ENCODE data around the gene MGAT5.
A peak's percentile ranks its signal among the peaks of the same experiment; 100 is the strongest.

MGAT5 gene

DNA sequence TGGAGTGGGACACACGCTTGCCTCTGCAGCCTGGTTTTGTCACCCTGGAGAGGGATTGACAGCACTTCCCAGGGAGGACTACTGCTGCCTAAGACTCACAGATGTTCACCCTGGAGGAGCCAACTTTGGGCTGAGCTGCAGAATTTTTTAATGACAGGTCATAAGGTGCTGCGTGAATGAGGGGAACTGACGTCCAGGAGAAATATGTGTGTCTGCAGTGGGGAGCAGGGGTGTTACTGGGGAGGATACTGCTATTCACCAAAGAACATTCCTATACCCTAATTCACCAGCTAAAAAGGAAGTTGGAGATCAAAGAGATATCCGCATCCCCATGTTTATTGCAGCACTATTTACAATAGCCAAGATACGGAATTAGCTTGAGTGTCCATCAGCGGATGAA, 144.4 kb downstream of the MGAT5 start:
- no peak for DNase-seq (ENCODE audit: low spot score)

DNA sequence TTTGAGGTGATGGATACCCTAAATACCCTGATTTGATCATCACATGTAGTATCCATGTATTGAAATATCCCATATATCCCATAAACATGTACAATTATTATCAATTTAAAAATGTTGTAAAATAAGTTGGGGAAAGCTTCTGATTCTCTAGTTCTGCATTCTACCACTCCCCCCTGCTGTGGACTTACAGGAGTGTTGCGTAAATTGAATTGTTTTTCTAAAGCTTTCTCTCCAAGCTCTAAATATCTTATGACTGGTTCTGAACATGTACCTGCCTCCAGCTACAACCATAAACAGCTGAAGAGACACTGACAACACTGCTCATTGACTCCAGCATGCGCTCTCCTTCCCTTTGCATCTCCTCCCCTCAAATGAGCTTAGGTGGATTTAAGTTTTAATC, 145.2 kb downstream of the MGAT5 start:
- no peak for DNase-seq (ENCODE audit: low spot score)

DNA sequence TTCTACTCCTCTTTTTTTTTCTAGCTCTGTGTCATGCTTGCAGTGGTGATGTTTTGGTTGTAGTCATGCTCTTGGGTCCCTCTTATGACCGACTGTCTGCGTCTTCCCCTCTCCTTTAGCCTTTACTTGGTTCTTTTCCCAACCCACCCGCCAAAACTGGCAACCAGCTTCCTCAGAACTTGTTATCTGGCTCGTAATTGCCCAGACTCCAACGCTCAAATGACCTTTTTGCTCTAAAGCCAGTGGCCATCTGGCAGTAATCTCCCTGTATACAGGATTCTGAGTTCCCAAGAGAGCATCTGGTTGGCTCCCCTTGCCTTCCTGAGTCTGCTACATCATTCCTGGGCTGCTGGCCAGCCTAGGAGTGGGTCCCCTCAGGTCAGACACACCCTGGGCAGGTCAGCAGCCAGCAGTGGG, 147.2 kb downstream of the MGAT5 start:
- DNase-seq (ENCODE audit: low spot score), result no peak

- DNase-seq (ENCODE audit: low spot score), result no peak
These were observed 147.9 kb downstream of the MGAT5 start for GRCh38 chr2:134401789-134402188.

- no peak for DNase-seq (ENCODE audit: low spot score)
These were observed 148.5 kb downstream of the MGAT5 start for GRCh38 chr2:134402410-134402809.

GRCh38 chr2:134405611-134406081, 151.8 kb downstream of the MGAT5 start:
- no peak for DNase-seq (ENCODE audit: low spot score)

DNA sequence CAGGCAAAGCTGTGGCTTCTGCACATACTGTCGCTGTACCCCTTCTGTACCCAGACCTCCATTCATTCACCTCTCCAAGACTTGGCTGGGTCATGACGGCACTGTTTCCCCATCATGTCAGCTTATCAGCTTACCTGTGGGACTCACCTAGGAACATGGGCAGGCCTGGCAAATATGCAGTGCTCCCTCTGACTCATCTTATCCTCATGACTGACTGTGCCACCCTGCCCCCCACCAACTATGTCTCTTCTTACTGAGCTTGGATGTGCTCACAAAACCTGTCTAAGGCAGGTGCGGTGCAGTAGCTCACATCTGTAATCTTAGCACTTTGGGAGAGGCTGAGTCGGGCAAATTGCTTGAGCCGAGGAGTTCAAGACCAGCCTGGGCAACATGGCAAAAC, 152.4 kb downstream of the MGAT5 start:
- no peak for DNase-seq (ENCODE audit: low spot score)

- no peak for DNase-seq (ENCODE audit: low spot score)
These were observed 152.9 kb downstream of the MGAT5 start for GRCh38 chr2:134406736-134407135.

DNA sequence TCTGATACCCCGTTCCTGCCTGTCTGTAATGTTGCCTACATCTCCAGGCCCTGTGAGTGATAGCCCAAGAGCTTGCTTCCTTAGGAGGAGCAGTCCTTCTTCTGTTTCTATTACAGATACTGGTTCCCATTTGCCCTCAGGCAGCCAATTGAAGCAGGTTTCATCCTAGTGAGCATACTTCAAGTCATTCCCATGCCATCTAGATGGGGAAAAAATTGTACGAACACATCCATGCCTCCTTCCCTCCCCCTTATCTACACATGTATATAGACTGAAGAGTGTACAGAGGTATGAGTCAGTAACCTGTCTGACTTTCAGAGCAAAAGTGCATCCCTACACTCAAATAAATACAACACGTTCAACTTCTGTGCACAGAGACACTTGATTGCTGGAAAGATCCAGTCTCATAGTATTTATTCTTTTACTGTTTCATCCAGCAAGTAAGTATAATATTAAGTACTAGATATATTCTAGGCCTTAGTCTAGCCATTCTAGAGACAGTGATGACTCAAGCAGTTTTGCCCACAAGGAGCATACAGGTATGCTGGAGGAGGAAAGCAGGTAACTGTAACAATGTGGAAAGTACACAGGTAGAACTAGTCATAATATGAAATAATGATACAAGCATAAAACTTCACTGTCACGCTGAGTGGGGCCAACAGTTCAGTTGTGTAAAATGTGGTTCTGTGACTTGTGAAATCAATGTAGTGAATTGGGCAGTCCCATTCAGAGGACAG, 153.4 kb downstream of the MGAT5 start:
- no peak for DNase-seq (ENCODE audit: low spot score)

DNA sequence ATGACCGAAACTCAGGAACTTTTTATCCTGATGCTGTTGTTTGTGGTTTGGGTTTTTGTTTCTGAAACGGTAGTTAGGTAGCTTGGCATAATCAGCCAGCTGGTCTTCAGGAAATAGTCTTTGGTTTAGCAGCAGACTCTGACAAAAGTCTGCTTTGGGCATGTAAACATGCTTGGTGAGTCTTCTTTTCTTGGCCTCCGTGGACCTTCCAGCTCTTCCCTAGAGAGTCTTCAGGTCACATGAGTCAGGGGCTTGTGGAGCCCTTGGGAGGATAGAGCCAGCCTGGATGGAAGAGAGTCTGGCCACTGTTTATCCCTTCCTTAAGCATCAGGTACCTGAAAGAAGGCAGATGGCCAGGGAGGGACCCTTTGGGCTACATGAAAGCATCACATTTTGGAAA, 154.5 kb downstream of the MGAT5 start:
- no peak for DNase-seq (ENCODE audit: low spot score)

- DNase-seq (ENCODE audit: low spot score), result no peak
These were observed 154.9 kb downstream of the MGAT5 start for GRCh38 chr2:134408791-134409190.

DNA sequence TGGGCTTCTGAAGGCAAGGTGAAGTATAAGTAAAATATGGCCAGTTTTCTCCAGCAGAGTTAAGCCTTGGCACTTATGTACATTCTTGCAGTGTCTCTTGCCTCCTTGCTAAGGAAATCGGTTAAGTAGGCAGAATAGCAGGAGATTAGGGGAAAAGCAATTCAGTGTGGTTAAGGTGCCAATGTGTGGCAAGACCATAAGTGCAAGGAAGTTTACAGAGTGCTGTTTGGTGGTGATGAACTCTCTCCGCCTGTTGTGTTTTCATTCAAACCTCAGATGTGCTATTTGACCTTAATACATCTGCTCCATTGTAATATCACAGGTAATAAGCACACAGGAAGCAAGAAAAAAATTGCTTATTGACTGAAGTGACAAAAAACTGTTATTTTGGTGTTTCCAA, 156.1 kb downstream of the MGAT5 start:
- no peak for DNase-seq (ENCODE audit: low spot score)

- DNase-seq (ENCODE audit: low spot score), result no peak
These were observed 157.0 kb downstream of the MGAT5 start for GRCh38 chr2:134410831-134411231.

DNA sequence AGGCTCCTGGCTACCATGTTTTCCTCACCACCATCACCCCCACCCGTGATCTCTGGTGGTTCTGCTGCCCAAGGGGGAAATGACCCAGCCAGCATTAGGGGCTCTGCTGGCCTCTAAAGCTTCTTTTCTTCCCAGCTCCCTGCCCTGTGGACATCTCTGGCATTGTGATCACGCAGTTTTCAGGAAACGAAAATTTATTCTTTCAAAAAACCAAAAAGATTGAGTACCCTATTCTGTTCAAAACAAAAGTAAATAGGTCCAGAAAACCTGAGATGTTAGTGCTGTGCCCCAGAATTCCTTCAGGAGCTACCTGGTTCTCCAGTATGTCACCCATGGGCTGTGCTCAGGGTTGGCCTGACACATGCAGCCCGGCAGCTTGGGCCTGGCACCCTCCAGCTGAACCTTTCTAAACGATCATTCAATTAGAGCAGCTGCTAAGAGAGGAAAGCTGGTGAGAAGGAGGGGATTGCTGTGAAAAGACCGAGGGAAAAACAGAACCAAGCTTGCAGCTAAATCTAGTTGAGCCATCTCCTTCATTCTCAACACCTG, 157.5 kb downstream of the MGAT5 start:
- no peak for DNase-seq (ENCODE audit: low spot score)

DNA sequence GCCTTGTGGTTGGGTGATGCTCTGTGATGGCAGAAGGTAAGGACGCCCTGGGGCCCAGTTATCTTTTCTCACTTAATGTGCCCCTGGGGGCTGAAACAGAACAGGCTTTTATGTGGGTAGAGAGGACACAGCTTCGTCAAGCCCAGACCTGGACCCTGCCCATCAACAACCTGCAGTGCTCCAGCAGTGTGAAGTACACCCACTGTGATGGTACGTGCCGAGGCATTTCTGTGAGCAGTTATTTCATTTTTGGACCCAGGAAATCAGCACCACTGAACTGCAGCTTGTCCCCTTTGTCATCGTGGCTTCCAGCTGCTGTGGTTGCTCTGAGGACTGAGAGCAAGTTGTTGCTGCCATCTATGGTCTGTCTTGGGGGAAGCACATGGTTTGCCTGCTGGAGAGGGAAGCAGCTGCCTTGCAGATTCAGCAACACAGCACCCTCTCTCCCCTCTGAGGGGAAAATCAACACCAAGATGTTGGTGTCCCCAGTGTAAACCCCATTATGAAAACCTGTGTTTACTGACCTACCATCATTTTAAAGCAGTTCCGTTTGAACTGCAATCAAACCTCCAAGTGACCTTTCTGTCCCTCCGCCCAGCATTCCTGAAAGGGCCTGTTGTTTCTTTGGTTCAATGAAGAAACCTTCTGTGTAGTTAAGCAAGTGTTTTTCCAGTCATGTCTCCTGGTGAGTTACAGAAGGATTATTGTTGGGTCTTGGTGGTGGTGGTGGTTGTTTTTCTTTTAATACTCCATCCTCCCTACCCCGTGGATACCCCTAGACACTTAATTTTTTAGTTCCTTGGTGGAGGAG, 158.2 kb downstream of the MGAT5 start:
- peak; percentile 83 for DNase-seq (ENCODE audit: low spot score)

DNA sequence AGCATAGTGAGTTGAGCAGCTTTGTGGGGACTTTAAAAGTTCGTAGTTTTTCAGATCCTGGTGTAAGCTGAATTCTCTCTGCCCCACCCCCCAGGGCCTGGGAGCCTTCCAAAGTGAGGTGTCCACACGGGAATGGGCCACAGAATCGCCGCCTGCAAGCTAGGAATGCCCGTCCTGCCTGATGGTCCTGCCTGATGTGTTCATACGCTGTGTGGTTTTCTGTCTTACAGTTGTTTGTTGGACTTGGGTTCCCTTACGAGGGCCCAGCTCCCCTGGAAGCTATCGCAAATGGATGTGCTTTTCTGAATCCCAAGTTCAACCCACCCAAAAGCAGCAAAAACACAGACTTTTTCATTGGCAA, 158.7 kb downstream of the MGAT5 start:
- DNase-seq (ENCODE audit: low spot score), result no peak

GRCh38 chr2:134413430-134413829, 159.6 kb downstream of the MGAT5 start:
- DNase-seq (ENCODE audit: low spot score), result no peak

GRCh38 chr2:134413912-134414311, 160.0 kb downstream of the MGAT5 start:
- no peak for DNase-seq (ENCODE audit: low spot score)

- DNase-seq (ENCODE audit: low spot score), result no peak
These were observed 162.1 kb downstream of the MGAT5 start for GRCh38 chr2:134416018-134416417.

DNA sequence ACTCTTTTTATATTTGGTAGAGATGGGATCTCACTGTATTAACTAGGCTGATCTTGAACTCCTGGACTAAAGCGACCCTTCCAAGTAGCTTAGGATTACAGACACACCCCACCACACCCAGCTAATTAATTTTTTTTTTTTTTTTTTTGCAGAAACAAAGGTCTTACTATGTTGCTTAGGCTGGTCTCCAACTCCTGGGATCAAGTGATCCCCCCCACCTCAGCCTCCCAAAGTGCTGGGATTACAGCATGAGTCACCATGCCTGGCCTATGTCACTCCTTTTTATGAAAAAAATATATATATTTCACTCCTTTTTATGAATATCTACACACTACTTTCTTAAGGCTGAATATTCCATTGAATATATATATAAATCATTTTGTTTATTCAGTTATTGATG, 162.8 kb downstream of the MGAT5 start:
- no peak for DNase-seq (ENCODE audit: low spot score)

DNA sequence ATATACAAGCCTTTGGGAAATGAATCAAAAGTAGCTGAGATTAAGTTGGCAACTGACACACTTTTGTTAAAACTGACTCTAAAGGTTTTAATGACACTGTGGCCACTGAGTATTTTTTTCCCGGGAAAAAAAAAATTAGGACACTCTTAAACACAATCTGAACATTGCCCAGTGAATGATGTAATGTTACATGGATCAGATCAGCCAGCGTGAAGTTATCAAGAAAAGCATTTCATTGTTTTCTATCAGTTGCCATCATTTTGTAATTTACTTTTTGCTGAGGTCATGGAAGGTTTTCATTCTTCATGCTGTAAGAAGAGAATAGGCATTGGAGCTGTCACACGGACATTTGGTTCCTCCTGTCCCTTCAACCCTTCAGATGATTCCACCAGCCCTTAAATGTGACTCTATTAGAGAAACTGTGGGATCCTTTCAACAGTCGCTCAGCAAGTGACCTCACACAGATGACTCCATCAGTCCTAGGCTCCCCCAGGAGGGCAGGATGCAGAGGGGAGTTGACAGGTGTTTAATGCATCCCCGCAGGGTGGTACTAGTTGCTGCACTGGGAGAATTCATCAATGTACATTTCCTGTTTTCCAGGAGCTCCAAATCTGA, 164.2 kb downstream of the MGAT5 start:
- DNase-seq (ENCODE audit: low spot score), result no peak

DNA sequence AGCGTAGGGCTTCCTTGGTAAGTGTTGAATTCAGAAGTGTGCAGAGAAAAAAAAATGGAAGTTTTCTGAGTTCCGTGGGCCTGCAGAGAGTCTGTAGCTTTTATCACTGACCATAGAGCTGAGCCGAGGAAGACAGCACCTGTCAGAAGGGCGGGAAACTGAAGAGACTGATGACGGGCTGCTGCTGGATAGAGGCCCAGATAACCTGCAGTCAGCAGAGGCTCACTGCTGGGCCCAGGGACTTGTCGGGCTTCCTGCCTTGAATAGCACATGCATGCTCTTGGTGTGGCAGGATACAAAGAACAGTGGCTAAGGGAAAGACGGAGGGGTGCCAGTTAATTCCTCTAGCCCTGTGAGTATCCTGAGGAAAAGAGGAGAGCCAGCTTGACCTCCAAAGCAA, 166.4 kb downstream of the MGAT5 start:
- no peak for DNase-seq (ENCODE audit: low spot score)

DNA sequence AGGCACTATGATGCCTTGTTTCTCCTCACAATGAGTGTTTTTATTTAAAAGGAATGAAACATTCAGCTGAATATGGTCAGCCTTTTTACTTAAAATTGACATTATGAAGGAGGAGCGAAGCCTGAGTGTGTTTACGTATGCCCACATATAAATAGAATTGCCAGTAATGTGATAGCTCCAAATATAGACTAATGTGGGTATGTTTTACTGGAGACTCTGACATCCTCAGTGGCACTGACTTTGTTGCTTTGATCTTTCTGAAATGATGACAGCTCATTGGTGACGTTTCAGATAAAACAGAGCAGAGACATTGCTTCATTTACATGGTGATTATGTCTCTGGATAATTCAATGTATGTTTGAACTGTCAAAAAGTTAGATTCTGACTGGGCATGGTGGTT, 167.0 kb downstream of the MGAT5 start:
- DNase-seq (ENCODE audit: low spot score), result no peak

Measured in left forelimb (tissue), 1 donor.